SK-N-SH (cell line): ENCODE measurements around the gene ADK. TPM values are rescaled to one million over a fixed set of nuclear protein-coding genes. Genes with fewer than 3 reads are reported as not detected.

Source experiments
- CTCF ChIA-PET: fragments of 300-600, 350-600 bp; formaldehyde crosslinking; extraction: SDS; loops from one replicate; lab custom pipeline; 2021; lab: Yijun Ruan, JAX
- POLR2A ChIA-PET: fragments of 350-600 bp; sonication (Branson Sonifier 250); formaldehyde crosslinking; extraction: SDS; loops from one replicate; lab custom pipeline; 2020; ENCODE audit warnings: antibody characterized with exemption, inconsistent platforms; lab: Yijun Ruan, JAX
- DNase-seq: peaks from one replicate; pipeline ENCODE4 v3.0.0; 2012
- H2AFZ ChIP-seq: fragments of 200-600 bp; sonication (generic); 2 replicates; pipeline ENCODE4 v1.8.1; 2016; ENCODE audit warnings: antibody characterized with exemption, mild to moderate bottlenecking, low read depth
- H3F3A ChIP-seq: fragments of 200-600 bp; sonication (generic); replicated peaks from 2 replicates; pipeline ENCODE3; 2016; ENCODE audit warnings: antibody characterized with exemption, mild to moderate bottlenecking; ENCODE audit not compliant: insufficient read depth
- H3K27ac ChIP-seq, 2 experiments: fragments of 200-500 bp in 1 of 2; fragments of 200-600 bp in 1 of 2; sonication (Bioruptor generic) in 1 of 2; sonication (generic), shearing (Covaris generic) in 1 of 2; 2 replicates each; pipeline versions ENCODE4 v1.5.1 to v1.6.1; 2014 to 2016; ENCODE audit warnings: low read depth in 2 of 2, inconsistent platforms in 1 of 2, low read length in 1 of 2, mild to moderate bottlenecking in 1 of 2, mixed read lengths in 1 of 2
- H3K27me3 ChIP-seq: fragments of 200-600 bp; sonication (generic), shearing (Covaris generic); 2 replicates; pipeline ENCODE4 v1.6.1; 2016; ENCODE audit warnings: mixed run types; ENCODE audit not compliant: insufficient read depth
- H3K36me3 ChIP-seq, 2 experiments: fragments of 200-500 bp in 1 of 2; fragments of 200-600 bp in 1 of 2; sonication (Bioruptor generic) in 1 of 2; sonication (generic) in 1 of 2; replicated peaks in 1 of 2; 2 replicates each; pipeline versions ENCODE3 to v1.5.1; 2014 to 2016; ENCODE audit warnings: low read length in 1 of 2, mild to moderate bottlenecking in 1 of 2; ENCODE audit not compliant: insufficient read depth in 2 of 2, control insufficient read depth in 1 of 2
- H3K4me1 ChIP-seq, 2 experiments: fragments of 200-500 bp in 1 of 2; fragments of 200-600 bp in 1 of 2; sonication (Bioruptor generic) in 1 of 2; sonication (generic), shearing (Covaris generic) in 1 of 2; 2 replicates each; pipeline versions ENCODE4 v1.5.1 to v1.6.1; 2014 to 2016; ENCODE audit warnings: low read depth in 1 of 2, low read length in 1 of 2, mixed run types in 1 of 2; ENCODE audit not compliant: insufficient read depth in 2 of 2, control insufficient read depth in 1 of 2
- H3K4me2 ChIP-seq: fragments of 200-600 bp; sonication (generic), shearing (Covaris generic); 2 replicates; pipeline ENCODE4 v1.6.1; 2017; ENCODE audit warnings: mixed run types
- H3K4me3 ChIP-seq, 2 experiments: fragments of 200-500 bp in 1 of 2; fragments of 200-600 bp in 1 of 2; sonication (Bioruptor generic) in 1 of 2; sonication (generic), shearing (Covaris generic) in 1 of 2; 2 replicates each; pipeline versions ENCODE4 v1.5.1 to v1.8.1; 2014 to 2016; ENCODE audit warnings: low read depth in 2 of 2, inconsistent platforms in 1 of 2, low read length in 1 of 2, mild to moderate bottlenecking in 1 of 2, mixed read lengths in 1 of 2, moderate library complexity in 1 of 2
- H3K79me2 ChIP-seq: fragments of 200-600 bp; sonication (generic); 2 replicates; pipeline ENCODE4 v1.8.1; 2017; ENCODE audit warnings: mild to moderate bottlenecking; ENCODE audit not compliant: insufficient read depth
- H3K9ac ChIP-seq: fragments of 200-600 bp; sonication (generic); 2 replicates; pipeline ENCODE4 v1.6.1; 2017; ENCODE audit warnings: mixed run types
- H3K9me2 ChIP-seq: fragments of 200-600 bp; sonication (generic); 2 replicates; pipeline ENCODE4 v1.6.1; 2017; ENCODE audit warnings: mixed run types
- H3K9me3 ChIP-seq: fragments of 200-600 bp; sonication (generic); 2 replicates; pipeline ENCODE4 v1.6.1; 2017; ENCODE audit warnings: mixed run types, mild to moderate bottlenecking, moderate library complexity
- H4K20me1 ChIP-seq: fragments of 200-600 bp; sonication (generic); 2 replicates; pipeline ENCODE4 v1.6.1; 2017; ENCODE audit warnings: mild to moderate bottlenecking, mixed run types; ENCODE audit not compliant: insufficient read depth
- CTCF ChIP-seq: fragments of 200-600 bp; sonication (generic); IDR thresholded peaks from 2 replicates; pipeline ENCODE4 v1.6.1; 2017; ENCODE audit warnings: antibody characterized with exemption, mild to moderate bottlenecking, moderate library complexity
- ELF1 ChIP-seq: IDR thresholded peaks from 2 replicates; pipeline ENCODE4 v1.4.0; 2012
- FOXJ3 ChIP-seq: sonication (generic); formaldehyde crosslinking; IDR thresholded peaks from 2 replicates; pipeline ENCODE4 v1.5.1; 2020; ENCODE audit warnings: mild to moderate bottlenecking, missing genetic modification reagents
- JUND ChIP-seq: IDR thresholded peaks from 2 replicates; pipeline ENCODE4 v1.4.0; 2012
- MAX ChIP-seq: IDR thresholded peaks from 2 replicates; pipeline ENCODE4 v1.4.0; 2012; ENCODE audit warnings: low read depth
- MEF2A ChIP-seq: IDR thresholded peaks from 2 replicates; pipeline ENCODE4 v1.4.0; 2012; ENCODE audit warnings: low read depth, borderline replicate concordance
- MXI1 ChIP-seq: IDR thresholded peaks from 2 replicates; pipeline ENCODE4 v1.6.1; 2012; ENCODE audit warnings: mild to moderate bottlenecking, low read depth, low read length, improper control_type of control experiment
- RAD21 ChIP-seq: IDR thresholded peaks from 2 replicates; pipeline ENCODE4 v1.6.1; 2012; ENCODE audit warnings: mild to moderate bottlenecking, low read length
- RFX5 ChIP-seq: IDR thresholded peaks from 2 replicates; pipeline ENCODE4 v1.6.1; 2012; ENCODE audit warnings: mild to moderate bottlenecking, improper control_type of control experiment, low read length
- RXRA ChIP-seq: IDR thresholded peaks from 2 replicates; pipeline ENCODE4 v1.4.0; 2012; ENCODE audit warnings: low read depth, mild to moderate bottlenecking, borderline replicate concordance
- SIN3A ChIP-seq: IDR thresholded peaks from 2 replicates; pipeline ENCODE4 v1.6.1; 2012; ENCODE audit warnings: low read depth, mild to moderate bottlenecking, low read length, moderate library complexity, borderline replicate concordance
- SMC3 ChIP-seq: IDR thresholded peaks from 2 replicates; pipeline ENCODE4 v1.6.1; 2012; ENCODE audit warnings: low read depth, low read length, improper control_type of control experiment
- TAF1 ChIP-seq: IDR thresholded peaks from 2 replicates; pipeline ENCODE4 v1.6.1; 2012; ENCODE audit warnings: low read depth, mild to moderate bottlenecking, low read length, moderate library complexity, borderline replicate concordance
- TCF12 ChIP-seq: IDR thresholded peaks from 2 replicates; pipeline ENCODE4 v1.4.0; 2012
- TEAD4 ChIP-seq: IDR thresholded peaks from 2 replicates; pipeline ENCODE4 v1.4.0; 2012; ENCODE audit warnings: mild to moderate bottlenecking, borderline replicate concordance; ENCODE audit not compliant: insufficient read depth
- USF1 ChIP-seq: IDR thresholded peaks from 2 replicates; pipeline ENCODE4 v1.4.0; 2012; ENCODE audit warnings: low read depth, borderline replicate concordance
- ZBTB33 ChIP-seq: IDR thresholded peaks from 2 replicates; pipeline ENCODE4 v1.4.0; 2012; ENCODE audit warnings: low read depth, borderline replicate concordance
- WGBS: methylation state at CpG from one replicate; pipeline ENCODE4 v1.1.6; 2017; ENCODE audit warnings: low lambda C conversion rate; 5-methylcytosine and 5-hydroxymethylcytosine counted together
- polyA plus RNA-seq, 3 experiments: library from polyadenylated mRNA; depleted of rRNA; stranded (reverse); fragments of >200 nt; gene quantifications; 2 replicates each; pipeline ENCODE4 v1.2.3, GENCODE V29; 2012

The ADK gene
- polyA plus RNA-seq, 1 of the 3 experiments (the other 2 are of a cell fraction): 25.1 TPM

GRCh38 chr10:74153676-74154075, 2.7 kb downstream of the ADK start:
- Histone ChIP-seq H3K4me1 (peaks cover 6 to 12% of the 10 kb centered on the region in 2 experiments; a peak in 3 of 4 replicates), H3K4me3 (no peak overlapping the region), H3K27me3 (no peaks in the 10 kb centered on the region), H3F3A (peaks cover 3% of the 10 kb centered on the region), H3K36me3 (no peaks in the 10 kb centered on the region), H3K4me2 (no peak overlapping the region), H3K9me3 (no peaks in the 10 kb centered on the region), H4K20me1 (no peaks in the 10 kb centered on the region), H3K27ac (no peak overlapping the region), H2AFZ (no peak overlapping the region), H3K9me2 (no peaks in the 10 kb centered on the region), H3K9ac (no peak overlapping the region), H3K79me2 (peaks cover 49% of the 10 kb centered on the region)
- ChIA-PET POLR2A (no interaction called here), CTCF (interaction anchor here (1.1 kb wide), 1 partner anchor 60 kb away, joined by 3 read pairs; no protein-coding TSS in a partner anchor)
- TF ChIP-seq ZBTB33 (no peak), SIN3A (no peak), SMC3 (no peak), TAF1 (no peak), MAX (no peak), MEF2A (no peak), USF1 (no peak), RXRA (no peak), TCF12 (no peak), RFX5 (no peak), MXI1 (no peak), FOXJ3 (CRISPR knock-in tag) (no peak), ELF1 (no peak), RAD21 (no peak), CTCF (no peak), JUND (no peak), TEAD4 (no peak)
- DNase-seq: no peak
- WGBS: 85% methylated on average over 4 of the region's 4 CpGs
